ENCODE results near the gene ALKBH2.

ALKBH2 gene

DNA sequence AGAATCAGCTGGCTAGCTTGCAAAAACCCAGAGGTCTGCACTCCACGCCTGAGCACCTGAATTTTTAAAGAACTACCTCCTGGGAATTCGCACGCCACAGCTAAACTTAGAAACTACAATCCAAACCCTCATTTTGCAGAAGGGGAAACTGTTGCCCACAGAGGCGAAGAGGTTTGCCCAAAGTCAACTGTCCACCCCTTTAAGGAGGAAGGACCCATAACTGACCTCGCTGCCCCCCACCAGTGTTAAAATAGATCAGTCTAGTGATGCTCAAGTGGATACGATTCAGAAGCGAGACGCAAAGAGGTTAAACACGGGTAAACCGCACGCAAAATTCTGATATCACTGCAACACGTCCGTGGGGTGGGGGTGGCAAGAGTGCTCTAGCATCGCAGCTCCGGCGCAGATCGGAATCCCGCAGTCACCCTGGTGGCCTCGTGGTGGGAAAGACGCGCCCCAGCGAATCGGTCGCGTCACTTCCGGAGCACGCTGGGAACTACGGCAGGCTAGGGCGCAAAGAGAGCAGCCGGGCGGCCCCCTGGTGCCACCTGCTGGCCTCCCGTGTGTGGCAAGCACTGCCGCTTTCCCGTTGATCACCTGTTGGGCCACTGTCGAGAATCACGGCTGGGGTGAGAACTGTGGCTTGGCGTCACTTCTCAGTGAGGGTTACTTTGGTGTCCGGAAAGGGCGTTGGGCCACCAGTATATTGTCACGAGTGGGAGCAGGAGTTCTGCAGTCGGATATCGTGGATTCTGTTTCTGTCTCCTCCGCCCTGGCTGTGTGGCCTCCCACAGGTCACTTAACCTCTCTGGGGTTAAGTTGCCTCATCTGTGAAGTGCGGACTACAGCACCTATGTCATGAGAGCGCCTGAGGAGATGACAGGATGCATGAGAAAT lies at the start of gene ALKBH2:
ALKBH2 (minus strand) TSS at position 451 of the 897 bp plus-strand sequence. CDS start 686 bp downstream, outside the sequence.
- peak; percentile 95 for DNase-seq

DNA sequence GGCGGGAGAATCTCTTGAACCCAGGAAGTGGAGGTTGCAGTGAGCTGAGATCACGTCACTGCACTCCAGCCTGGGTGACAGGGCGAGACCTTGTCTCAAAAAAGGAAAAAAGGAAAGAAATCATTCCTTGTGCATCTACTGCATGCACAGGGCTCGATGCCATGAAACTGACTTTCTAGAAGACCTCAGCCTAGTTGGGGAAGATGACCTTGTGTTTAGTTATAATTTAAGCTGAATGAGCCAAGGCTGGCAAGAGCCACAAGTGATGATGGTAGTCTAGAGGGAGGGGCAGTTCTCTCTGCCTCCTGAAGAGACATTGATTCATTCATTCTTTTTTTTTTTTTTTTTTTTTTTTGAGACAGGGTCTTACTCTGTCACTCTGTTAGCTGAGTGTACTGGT lies 47.3 kb upstream of the ALKBH2 start:
- DNase-seq: no peak

GRCh38 chr12:109139791-109140190 lies 46.5 kb upstream of the ALKBH2 start:
- no peak for DNase-seq

- DNase-seq: no peak
Observed at GRCh38 chr12:109139360-109139759, 46.1 kb upstream of the ALKBH2 start.

DNA sequence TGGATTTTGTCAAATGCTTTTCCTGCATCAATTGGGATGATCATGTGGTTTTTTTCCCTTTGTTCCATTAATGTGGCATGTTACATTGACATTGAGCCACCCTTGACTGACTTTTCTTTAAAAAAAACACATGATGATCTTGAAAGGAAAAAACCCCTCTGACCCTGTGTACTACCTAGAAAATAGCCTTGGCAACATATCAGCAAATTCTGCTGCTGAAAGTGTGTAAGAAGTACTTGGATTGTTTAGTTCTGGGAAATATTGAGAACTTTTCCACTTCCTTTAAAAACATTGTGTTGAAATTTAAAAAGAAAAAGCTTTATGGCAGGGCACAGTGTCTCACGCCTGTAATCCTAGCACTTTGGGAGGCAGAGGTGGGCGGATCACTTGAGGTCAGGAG lies 43.8 kb upstream of the ALKBH2 start:
- no peak for DNase-seq

DNA sequence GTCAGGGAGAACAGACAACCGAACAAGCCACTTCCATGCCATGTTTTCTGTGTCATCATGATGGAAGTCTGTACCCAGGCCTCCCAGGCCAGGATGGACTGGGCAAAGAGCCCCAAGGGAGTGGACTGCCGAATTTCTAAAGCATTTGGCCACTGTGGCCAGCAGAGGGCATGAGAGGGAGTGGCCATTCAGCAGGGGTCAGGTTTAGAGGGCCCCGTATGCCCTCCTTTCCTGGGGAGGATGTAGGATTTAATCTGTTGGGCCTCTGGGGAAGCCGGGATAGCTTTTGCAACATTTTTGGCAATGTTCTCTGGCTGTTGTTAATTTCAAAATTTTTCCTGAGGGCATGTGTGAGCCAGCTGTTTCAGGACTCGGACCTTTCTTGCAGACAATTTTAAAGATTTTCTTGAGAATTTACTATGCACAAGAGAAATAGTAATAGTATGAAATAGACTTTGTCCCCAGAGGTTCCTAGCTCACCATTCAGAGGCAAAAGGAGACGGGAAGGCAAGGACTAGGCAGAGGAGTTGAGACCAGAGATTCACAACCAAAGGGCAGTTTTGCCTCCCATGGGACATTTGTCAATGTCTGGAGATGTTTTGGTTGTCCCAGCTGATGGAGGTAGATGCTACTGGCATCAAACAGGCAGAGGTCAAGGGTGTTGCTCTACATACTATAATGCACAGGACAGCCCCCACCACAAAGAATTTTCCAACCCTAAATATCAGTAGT lies 41.1 kb upstream of the ALKBH2 start:
- DNase-seq: no peak

DNA sequence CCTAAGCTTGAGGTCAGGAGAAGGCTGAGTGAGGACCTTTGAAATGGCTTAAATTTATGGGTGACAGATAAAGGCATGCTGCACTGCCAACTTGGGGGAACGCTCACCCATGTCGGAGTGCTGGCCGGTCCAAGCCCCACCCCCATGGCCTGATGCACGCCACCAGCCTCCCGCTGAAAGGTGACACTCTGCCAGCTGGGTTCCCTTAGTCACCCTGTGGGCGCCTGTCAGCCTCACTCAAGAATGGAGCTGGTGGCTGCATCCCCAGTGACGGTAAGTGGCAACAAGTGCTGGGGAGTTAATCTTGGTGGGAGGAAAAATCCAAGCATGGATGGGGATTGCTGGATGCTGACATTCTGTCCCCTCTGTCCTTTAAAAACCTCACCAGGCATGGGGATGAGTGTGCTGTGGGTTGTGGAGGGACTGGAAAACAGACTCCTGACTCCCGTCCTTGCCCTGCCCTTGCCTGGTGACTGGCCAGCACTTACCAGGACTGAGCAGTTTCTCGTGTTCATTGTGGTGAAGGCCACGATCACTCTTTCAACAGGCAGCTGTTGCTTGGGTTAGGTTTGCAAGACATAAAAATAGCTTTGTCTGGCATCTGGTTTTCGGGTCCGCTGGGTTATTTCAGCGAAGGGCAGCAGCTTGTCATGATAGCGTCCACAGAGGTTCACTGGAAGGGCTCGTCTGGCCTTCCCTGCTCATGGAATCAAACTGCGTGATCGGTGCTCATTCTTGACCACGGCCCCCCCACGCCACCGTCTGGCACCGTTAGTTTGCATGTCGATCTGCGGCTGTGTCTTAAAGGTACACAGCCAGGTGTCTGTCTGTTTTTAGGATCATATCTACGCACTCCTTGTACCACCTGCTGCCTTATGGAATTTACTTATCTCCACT lies 38.1 kb upstream of the ALKBH2 start:
- no peak for DNase-seq

- no peak for DNase-seq
Observed at GRCh38 chr12:109130297-109131153, 37.3 kb upstream of the ALKBH2 start.

- no peak for DNase-seq
Observed at GRCh38 chr12:109127533-109128242, 34.4 kb upstream of the ALKBH2 start.

GRCh38 chr12:109126784-109127183 lies 33.5 kb upstream of the ALKBH2 start:
- no peak for DNase-seq

DNA sequence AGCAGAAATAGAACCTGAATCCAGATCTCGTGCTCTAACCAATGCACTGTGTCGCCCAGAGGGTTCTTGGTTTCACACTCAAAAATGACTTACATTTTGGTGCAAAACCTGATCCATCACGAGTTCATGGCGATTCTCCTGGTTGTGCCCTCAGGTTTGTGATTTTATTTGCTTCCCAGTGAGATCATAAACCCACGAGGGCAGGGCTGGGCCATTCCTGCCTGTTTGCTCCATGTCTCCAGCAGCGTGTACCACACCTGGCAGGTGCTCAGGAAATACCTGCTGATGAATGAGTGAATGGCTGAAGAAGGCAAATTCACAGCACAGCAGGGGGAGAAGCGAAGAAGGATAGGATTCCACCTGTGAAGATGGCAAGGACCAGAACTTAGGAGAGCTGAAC lies 32.5 kb upstream of the ALKBH2 start:
- no peak for DNase-seq

DNA sequence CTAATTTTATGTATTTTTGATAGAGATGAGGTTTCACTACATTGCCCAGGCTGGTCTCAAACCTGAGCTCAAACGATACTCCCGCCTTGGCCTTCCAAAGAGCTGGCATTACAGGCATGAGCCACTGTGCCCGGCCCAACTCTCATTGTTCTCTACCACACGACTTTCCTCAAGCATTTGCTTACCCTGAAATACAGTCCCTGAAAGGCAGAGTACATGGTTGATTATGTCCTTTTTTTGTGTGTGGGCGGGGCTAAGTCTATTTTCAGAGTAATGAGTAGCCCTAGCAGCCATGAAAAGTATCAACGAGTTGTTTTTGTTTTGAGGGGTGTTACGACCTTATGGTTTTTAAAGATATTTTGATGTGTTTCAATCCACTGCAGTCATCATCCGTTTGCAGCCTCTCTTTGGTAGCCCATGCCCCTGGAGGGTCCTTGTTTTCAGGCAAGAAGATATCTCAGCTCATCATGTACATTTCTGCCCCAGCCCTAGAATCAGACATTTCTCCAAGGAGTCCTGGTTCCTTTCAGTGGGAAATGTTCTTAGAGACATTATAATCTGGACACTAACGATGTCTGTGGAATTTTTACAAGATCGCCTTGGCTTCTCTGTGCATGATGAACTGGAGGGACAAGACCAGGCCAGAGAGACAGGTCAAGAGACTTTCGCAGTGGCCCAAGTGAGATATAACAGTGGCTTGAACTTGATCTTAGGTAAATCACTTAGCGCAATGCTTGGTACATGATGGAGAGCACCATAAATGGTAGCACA lies 31.8 kb upstream of the ALKBH2 start:
- DNase-seq: no peak

GRCh38 chr12:109121346-109121880 lies 28.1 kb upstream of the ALKBH2 start:
- DNase-seq: no peak

DNA sequence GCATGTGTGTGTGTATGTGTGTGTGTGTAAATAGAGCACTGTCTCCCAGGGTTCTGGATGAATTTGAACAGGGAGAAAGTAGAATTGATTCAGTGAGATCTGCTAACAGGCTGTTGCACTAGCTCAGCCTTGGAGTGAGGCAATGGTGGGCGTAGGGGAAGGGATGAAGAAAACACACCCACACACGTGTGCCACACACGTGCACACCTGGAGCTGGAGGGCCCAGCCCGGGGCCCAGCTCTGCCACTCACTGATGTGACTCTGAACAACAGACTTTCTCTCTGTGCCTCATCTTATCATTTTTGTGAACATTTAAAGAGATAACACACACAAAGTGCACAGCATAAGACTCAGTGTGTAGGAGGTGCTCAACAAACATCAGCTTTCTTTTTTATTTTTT lies 27.3 kb upstream of the ALKBH2 start:
- DNase-seq: no peak

DNA sequence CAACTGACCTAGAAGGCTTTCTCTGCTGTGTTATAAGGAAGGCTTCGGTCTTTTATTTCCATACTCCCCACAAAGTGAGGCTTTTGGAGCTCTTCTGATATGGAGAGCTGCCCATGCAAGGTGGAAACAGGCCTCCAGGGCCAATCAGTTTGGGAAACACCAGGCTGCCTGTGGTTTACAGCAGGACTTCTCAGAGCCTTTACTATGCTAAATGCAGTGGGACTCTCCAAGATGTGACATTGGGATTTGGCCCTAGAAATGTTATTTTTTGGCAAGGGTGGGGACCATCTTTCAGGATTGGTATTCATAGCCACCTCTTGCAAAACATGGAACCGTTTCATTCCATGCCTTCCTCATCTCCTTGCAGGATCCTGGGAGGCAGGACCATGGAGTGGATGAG lies 26.8 kb upstream of the ALKBH2 start:
- no peak for DNase-seq

DNA sequence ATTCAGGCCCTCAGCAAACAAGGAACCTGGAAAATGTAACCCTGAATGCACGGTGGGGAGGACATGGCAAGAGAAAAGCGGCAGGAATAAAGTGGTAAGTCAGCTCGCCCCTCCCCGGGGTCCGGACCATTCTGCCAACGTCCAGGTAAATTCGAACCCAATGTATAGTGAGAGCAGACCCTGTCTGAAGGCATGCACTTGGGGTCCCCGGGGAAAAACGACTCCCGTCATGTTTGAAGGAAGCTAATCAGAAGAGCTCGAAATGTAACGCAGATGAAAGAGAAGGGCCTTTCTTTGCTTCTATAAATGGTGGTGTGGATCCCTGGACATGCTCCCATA lies 23.3 kb upstream of the ALKBH2 start:
- DNase-seq: no peak

GRCh38 chr12:109115758-109116610 lies 22.7 kb upstream of the ALKBH2 start, which contains the start of gene ACACB:
TSS of gene ACACB (plus strand) at chr12:109116587. CDS start at chr12:109139406, 22,819 bp downstream.
- DNase-seq: peak; percentile 57

GRCh38 chr12:109115404-109115757 lies 22.1 kb upstream of the ALKBH2 start:
- no peak for DNase-seq

DNA sequence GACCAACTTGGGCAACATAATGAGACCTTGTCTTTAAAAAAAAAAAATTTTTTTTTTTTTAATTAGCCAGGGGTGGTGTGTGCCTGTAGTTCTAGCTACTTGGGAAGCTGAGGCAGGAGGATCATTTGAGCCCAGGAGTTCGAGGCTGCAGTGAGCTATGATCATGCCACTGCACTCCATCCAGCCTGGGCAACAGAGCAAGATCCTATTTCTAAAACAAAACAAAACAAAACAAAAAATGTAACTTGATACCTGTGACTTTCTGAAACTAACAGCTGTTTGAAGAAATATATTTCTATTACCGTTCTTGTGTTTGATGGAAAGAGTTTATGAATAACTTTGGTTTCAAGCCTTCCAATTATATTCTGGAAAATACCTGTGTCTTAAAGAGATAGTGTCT lies 21.4 kb upstream of the ALKBH2 start:
- no peak for DNase-seq

All from left hindlimb (tissue), 1 donor.